ENCODE measurements around the gene CACNB1.

The CACNB1 gene

DNA sequence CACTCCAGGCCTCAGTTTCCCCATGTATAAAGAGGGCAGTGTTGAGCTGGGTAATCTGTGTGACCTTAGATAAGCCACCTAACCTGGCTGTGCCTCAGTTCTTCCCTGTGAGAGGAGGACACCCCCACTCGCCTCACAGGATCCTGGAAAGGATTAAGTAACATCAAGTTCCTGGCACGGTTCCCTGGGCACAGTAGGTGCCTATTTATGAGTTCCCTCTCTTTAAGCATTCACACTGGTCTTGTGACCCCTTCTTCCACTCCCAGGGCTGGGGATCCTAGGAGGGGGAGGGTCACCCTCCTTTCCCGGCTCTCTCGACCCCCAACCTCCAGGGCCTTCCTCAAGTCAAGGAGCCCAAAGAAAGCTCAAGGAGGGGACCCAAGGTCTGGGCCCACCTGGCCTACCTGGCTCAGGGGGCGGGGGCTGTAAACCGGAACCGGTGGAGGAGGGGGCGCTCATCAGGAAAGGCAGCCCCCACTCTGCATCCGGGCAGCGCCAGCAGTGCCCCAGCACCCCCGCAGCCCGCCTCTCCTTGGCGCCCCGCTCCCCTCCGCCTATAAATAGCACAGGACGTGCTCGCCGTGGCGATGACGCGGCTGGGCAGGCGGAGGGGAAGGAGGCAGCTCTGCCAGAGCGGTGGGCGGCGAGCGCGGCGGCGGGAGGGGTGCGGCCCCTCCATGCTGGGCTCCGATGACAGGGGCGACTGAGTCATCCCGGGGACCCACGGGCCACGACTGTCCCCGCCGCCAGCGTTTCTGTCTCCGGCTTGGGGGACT, 12.0 kb upstream of the CACNB1 start:
- H3K9me3 ChIP-seq, result no peaks in the 10 kb centered on the region
- peaks cover 13% of the 10 kb centered on the region for H3K4me1 ChIP-seq
- TF ChIP-seq, protein P1, sequence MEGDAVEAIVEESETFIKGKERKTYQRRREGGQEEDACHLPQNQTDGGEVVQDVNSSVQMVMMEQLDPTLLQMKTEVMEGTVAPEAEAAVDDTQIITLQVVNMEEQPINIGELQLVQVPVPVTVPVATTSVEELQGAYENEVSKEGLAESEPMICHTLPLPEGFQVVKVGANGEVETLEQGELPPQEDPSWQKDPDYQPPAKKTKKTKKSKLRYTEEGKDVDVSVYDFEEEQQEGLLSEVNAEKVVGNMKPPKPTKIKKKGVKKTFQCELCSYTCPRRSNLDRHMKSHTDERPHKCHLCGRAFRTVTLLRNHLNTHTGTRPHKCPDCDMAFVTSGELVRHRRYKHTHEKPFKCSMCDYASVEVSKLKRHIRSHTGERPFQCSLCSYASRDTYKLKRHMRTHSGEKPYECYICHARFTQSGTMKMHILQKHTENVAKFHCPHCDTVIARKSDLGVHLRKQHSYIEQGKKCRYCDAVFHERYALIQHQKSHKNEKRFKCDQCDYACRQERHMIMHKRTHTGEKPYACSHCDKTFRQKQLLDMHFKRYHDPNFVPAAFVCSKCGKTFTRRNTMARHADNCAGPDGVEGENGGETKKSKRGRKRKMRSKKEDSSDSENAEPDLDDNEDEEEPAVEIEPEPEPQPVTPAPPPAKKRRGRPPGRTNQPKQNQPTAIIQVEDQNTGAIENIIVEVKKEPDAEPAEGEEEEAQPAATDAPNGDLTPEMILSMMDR (IDR thresholded peaks at IDR 0.05; ENCODE audit: low read depth, low read length), result no peak
- peaks cover 7% of the 10 kb centered on the region for H3K36me3 ChIP-seq
- H3K27me3 ChIP-seq, result peaks cover 5% of the 10 kb centered on the region; the same call in 1 of the 2 replicates
- DNase-seq, result peak; percentile 60
- H3K4me3 ChIP-seq (ENCODE audit: low read depth, low read length), result peak overlapping the region; percentile 28

DNA sequence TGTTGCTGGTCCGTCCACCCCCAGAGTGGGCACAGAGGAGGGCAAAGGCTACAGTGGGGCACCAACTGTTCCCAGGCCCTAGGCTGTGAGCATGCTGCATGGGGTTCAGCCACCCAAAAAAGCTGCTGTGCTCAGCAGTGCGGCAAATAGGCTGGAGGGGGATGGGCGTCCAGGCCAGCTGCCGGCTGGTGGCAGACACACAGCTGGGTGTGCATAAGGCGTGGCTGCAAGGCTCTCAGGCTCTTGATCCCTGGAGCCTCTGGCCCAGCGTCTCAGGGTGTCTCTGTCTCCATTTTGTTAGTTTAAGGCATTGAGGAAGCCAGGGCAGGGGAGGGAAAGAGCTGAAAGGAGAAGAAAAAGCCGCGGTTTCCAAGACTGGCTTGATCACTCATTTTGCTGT, 11.4 kb upstream of the CACNB1 start:
- H3K9me3 ChIP-seq, result no peaks in the 10 kb centered on the region
- peaks cover 13% of the 10 kb centered on the region for H3K4me1 ChIP-seq
- peaks cover 5% of the 10 kb centered on the region; the same call in 1 of the 2 replicates for H3K27me3 ChIP-seq
- peak; percentile 62 for DNase-seq
- H3K36me3 ChIP-seq, result peaks cover 13% of the 10 kb centered on the region
- TF ChIP-seq, protein P1 (IDR thresholded peaks at IDR 0.05; ENCODE audit: low read depth, low read length), result no peak
- no peak overlapping the region for H3K4me3 ChIP-seq (ENCODE audit: low read depth, low read length)

DNA sequence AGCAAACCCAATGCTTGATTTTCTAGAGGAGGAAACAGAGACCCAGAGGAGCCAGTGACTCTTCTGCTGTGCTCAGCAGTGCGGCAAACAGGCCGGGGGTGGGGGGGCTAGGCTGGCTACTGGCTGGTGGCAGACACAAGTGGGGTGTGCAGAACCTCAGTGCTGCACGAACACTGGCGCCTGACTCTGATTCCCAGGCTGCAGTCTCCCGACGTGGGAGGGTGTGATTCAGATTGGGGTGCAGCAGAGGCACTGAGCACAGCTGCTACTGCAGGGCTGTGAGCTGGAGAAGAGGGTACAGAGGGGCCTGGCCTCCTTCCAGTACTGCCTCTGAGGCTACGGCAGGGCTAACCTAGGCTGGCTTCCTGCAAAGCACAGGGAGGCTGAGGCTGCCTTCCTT, 10.7 kb upstream of the CACNB1 start:
- Histone ChIP-seq H3K4me3 (ENCODE audit: low read depth, low read length) (no peak overlapping the region), H3K27me3 (peaks cover 5% of the 10 kb centered on the region; the same call in 1 of the 2 replicates), H3K36me3 (peaks cover 21% of the 10 kb centered on the region), H3K4me1 (peaks cover 13% of the 10 kb centered on the region), H3K9me3 (no peaks in the 10 kb centered on the region)
- DNase-seq, result no peak
- TF ChIP-seq, protein P1 (IDR thresholded peaks at IDR 0.05; ENCODE audit: low read depth, low read length), result no peak

DNA sequence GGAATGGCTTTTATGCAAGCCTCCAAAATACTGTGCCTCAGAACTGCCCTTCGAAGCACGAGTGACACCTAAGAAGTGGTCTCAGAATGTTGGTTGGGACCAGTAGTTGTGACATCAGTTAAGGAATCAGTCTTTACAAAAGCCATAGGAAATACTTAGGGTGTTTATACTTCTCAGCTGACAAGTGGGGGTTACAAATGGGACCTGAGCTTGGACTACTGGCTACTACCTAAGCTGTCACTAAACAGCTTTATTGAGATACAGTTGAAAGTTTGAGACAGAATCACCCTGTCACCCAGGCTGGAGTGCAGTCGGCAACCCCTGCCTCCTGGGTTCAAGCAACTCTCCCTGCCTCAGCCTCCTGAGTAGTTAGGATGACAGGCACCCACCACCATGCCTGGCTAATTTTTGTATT, 7.7 kb upstream of the CACNB1 start:
- Histone ChIP-seq H3K4me1 (peaks cover 15% of the 10 kb centered on the region), H3K4me3 (ENCODE audit: low read depth, low read length) (no peak overlapping the region), H3K27me3 (peaks cover 5% of the 10 kb centered on the region; the same call in 1 of the 2 replicates), H3K9me3 (no peaks in the 10 kb centered on the region), H3K36me3 (peaks cover 48% of the 10 kb centered on the region)
- TF ChIP-seq, protein P1 (IDR thresholded peaks at IDR 0.05; ENCODE audit: low read depth, low read length), result no peak
- DNase-seq, result no peak

DNA sequence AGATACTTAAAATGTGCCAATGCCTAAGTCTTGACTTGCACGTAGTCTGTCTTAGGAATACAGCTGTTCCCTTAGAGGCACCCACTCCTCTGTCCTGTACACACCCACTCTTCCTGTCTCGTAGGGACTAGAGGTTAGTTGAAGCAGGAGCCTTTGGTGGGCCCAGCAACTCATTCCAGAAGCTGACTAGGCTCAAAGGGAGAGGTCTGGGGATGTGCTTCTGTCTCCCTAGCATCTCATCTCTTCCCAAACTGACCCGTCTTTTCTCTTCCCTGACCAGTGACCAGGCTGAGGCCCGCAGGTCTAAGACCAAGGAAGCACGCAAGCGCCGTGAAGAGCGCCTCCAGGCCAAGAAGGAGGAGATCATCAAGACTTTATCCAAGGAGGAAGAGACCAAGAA, 6.8 kb upstream of the CACNB1 start:
- TF ChIP-seq, protein P1 (IDR thresholded peaks at IDR 0.05; ENCODE audit: low read depth, low read length), result no peak
- peaks cover 13% of the 10 kb centered on the region for H3K4me1 ChIP-seq
- no peak for DNase-seq
- H3K4me3 ChIP-seq (ENCODE audit: low read depth, low read length), result no peak overlapping the region
- peaks cover 48% of the 10 kb centered on the region for H3K36me3 ChIP-seq
- no peaks in the 10 kb centered on the region for H3K27me3 ChIP-seq
- no peaks in the 10 kb centered on the region for H3K9me3 ChIP-seq

DNA sequence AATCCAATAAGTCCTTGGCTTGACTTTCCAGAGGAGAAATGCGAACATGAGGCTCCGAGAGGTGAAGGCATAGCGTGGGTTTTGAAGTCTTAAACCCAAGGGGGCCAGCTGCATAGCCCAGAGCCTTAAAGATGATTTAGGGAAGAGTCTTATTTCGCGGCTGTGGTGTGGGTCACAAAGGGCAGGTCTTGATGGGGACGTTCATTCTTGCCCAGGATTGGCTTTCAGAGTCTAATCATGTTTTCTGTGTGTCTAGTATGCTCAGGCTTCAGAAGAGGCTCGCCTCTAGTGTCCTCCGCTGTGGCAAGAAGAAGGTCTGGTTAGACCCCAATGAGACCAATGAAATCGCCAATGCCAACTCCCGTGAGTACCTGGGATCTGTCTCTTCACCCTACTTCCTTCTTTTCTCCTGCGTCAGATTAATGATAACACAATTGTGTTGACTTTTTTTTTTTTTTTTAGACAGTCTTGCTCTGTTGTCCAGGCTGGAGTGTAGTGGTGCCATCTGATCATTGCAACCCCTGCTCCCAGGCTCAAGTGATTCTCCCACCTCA, 3.6 kb upstream of the CACNB1 start:
- Histone ChIP-seq H3K36me3 (peaks cover 48% of the 10 kb centered on the region), H3K27me3 (no peaks in the 10 kb centered on the region), H3K4me1 (peaks cover 3% of the 10 kb centered on the region; the same call in 1 of the 2 replicates), H3K4me3 (ENCODE audit: low read depth, low read length) (peak overlapping the region; percentile 98), H3K9me3 (no peaks in the 10 kb centered on the region)
- no peak for DNase-seq
- TF ChIP-seq, protein P1 (IDR thresholded peaks at IDR 0.05; ENCODE audit: low read depth, low read length), result no peak

Data from BE2C (cell line).